Measurements from ENCODE around the gene PSMD6.

DNA sequence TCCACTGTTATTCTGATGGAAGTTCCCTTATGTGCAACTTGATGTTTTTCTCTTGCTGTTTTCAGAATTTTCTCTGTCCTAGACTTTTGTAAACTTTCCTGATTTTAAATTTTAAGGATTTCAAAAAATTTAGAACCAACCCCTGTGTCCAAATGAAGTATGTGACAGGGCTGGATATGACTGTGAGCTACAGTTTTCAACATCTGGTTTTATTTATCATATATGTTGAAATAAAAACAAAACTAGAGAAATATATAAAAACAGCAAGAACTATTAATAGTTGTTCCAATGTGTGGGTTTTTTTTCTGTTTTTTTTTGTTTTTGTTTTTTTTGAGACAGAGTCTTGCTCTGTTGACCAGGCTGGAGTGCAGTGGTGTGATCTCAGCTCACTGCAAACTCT lies 47.4 kb upstream of the PSMD6 start:
- TF ChIP-seq CTCF (IDR thresholded peaks at IDR 0.05; ENCODE audit: poor library complexity, severe bottlenecking): no peak
- no peak for TF ChIP-seq EZH2 (IDR thresholded peaks at IDR 0.05; ENCODE audit: borderline replicate concordance, insufficient read depth, low read length, poor library complexity, severe bottlenecking)

Measured in neural cell (in vitro differentiated cells).